Natural killer cell (primary cell): Measurements from ENCODE around the gene KRI1. TPM values are rescaled to one million over a fixed set of nuclear protein-coding genes. Genes with fewer than 3 reads are reported as not detected.
A peak's percentile ranks its signal among the peaks of the same experiment; 100 is the strongest.

Source experiments
- ATAC-seq, 3 donors: fragments of 150-1000 bp in 2 of 3; fragments of 200-7000 bp in 1 of 3; cut with Tn5 transposase; 1 replicate in 1 of 3; 2 replicates in 2 of 3; pipeline ENCODE4 v1.10.0; 2021; ENCODE audit warnings: mild to moderate bottlenecking in 2 of 3, moderate library complexity in 2 of 3
- DNase-seq, 2 donors: peaks; one replicate each; pipeline versions ENCODE4 v3.0.0 to v3.0.0-alpha.2; 2013 to 2021; ENCODE audit warnings: mixed read lengths in 1 of 2
- H3K27ac ChIP-seq: one replicate; pipeline ENCODE4 v1.5.1; 2013; ENCODE audit warnings: mild to moderate bottlenecking, low read length
- H3K27me3 ChIP-seq: one replicate; pipeline ENCODE4 v1.6.1; 2013; ENCODE audit warnings: low read length; ENCODE audit not compliant: control insufficient read depth, insufficient read depth
- H3K36me3 ChIP-seq: one replicate; pipeline ENCODE4 v1.6.1; 2013; ENCODE audit warnings: low read length; ENCODE audit not compliant: control insufficient read depth, insufficient read depth
- H3K4me1 ChIP-seq: one replicate; pipeline ENCODE4 v1.6.1; 2013; ENCODE audit warnings: low read length; ENCODE audit not compliant: control insufficient read depth, insufficient read depth
- H3K4me3 ChIP-seq: one replicate; pipeline ENCODE4 v1.5.1; 2013; ENCODE audit warnings: low read length
- H3K9me3 ChIP-seq: one replicate; pipeline ENCODE4 v1.6.1; 2013; ENCODE audit warnings: low read length; ENCODE audit not compliant: control insufficient read depth, insufficient read depth
- H3K27ac Mint-ChIP-seq, 2 donors: one replicate each; pipeline ENCODE4 v1.8.0; 2022; ENCODE audit warnings: mild to moderate bottlenecking in 2 of 2, mixed read lengths in 2 of 2, moderate library complexity in 1 of 2
- H3K27me3 Mint-ChIP-seq, 2 donors: one replicate each; pipeline ENCODE4 v1.8.0; 2022; ENCODE audit warnings: low read depth in 2 of 2, mixed read lengths in 2 of 2
- H3K36me3 Mint-ChIP-seq: one replicate; pipeline ENCODE4 v1.8.0; 2022; ENCODE audit warnings: mixed read lengths
- H3K4me1 Mint-ChIP-seq, 2 donors: one replicate each; pipeline ENCODE4 v1.8.0; 2022; ENCODE audit warnings: mixed read lengths in 2 of 2
- H3K4me3 Mint-ChIP-seq: one replicate; pipeline ENCODE4 v1.8.0; 2022; ENCODE audit warnings: mild to moderate bottlenecking, moderate library complexity, mixed read lengths
- H3K9me3 Mint-ChIP-seq, 2 donors: one replicate each; pipeline ENCODE4 v1.8.0; 2022; ENCODE audit warnings: mixed read lengths in 2 of 2
- WGBS: methylation state at CpG from one replicate; pipeline ENCODE4 v1.1.7; 2013; ENCODE audit warnings: missing lambda C conversion rate; ENCODE audit not compliant: insufficient coverage; 5-methylcytosine and 5-hydroxymethylcytosine counted together
- intact Hi-C: fragments of 100-400 bp; cut with micrococcal nuclease; formaldehyde crosslinking; loops from one replicate; pipeline ENCODE4 v1.14.2; 2022
- total RNA-seq, 4 donors: library from RNA; stranded (reverse); fragments of 120-200 nt in 1 of 4; gene quantifications; one replicate each; pipeline versions ENCODE4 v1.2.3 to v1.2.4, GENCODE V29; 2013 to 2022
- TF ChIP-seq, protein P1 (sequence below): fragments of 200-600 bp; IDR thresholded peaks from one replicate; pipeline ENCODE4 v1.8.0; 2022; ENCODE audit warnings: antibody characterized with exemption

The KRI1 gene
- total RNA-seq, 3 donors from 2014 or later (not counting 1 experiment from before 2014, with no cell fraction given) = 36.6 to 53.0 (median 49.5) TPM

DNA sequence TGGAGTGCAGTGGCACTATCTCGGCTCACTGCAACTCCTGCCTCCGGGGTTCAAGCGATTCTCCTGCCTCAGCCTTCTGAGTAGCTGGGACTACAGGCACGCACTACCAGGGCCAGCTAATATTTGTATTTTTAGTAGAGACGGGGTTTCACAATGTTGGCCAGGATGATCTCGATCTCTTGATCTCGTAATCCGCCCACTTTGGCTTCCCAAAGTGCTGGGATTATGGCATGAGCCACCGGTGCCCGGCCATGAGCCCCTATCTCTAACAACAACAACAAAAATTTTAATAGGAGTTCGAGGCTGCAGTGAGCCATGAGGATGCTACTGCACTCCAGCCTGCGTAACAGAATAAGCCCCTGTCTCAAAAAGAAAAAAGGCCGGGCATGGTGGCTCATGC lies 16.3 kb upstream of the KRI1 start:
- Mint-ChIP-seq H3K4me1 (peaks cover 12 to 21% of the 10 kb centered on the region in 2 donors), H3K4me3 (no peak overlapping the region), H3K27me3 (no peaks in the 10 kb centered on the region), H3K9me3 (no peaks in the 10 kb centered on the region), H3K36me3 (no peaks in the 10 kb centered on the region), H3K27ac (no peak overlapping the region)
- Histone ChIP-seq H3K4me1 (peaks cover 27% of the 10 kb centered on the region), H3K9me3 (no peaks in the 10 kb centered on the region), H3K27me3 (no peaks in the 10 kb centered on the region), H3K27ac (no peak overlapping the region), H3K4me3 (no peak overlapping the region), H3K36me3 (no peaks in the 10 kb centered on the region)
- no peak for DNase-seq
- ATAC-seq = no peak
- WGBS = 95% methylated on average over 13 of the region's 13 CpGs
- TF ChIP-seq, protein P1, sequence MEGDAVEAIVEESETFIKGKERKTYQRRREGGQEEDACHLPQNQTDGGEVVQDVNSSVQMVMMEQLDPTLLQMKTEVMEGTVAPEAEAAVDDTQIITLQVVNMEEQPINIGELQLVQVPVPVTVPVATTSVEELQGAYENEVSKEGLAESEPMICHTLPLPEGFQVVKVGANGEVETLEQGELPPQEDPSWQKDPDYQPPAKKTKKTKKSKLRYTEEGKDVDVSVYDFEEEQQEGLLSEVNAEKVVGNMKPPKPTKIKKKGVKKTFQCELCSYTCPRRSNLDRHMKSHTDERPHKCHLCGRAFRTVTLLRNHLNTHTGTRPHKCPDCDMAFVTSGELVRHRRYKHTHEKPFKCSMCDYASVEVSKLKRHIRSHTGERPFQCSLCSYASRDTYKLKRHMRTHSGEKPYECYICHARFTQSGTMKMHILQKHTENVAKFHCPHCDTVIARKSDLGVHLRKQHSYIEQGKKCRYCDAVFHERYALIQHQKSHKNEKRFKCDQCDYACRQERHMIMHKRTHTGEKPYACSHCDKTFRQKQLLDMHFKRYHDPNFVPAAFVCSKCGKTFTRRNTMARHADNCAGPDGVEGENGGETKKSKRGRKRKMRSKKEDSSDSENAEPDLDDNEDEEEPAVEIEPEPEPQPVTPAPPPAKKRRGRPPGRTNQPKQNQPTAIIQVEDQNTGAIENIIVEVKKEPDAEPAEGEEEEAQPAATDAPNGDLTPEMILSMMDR = no peak
- intact Hi-C loops = no loop called here

DNA sequence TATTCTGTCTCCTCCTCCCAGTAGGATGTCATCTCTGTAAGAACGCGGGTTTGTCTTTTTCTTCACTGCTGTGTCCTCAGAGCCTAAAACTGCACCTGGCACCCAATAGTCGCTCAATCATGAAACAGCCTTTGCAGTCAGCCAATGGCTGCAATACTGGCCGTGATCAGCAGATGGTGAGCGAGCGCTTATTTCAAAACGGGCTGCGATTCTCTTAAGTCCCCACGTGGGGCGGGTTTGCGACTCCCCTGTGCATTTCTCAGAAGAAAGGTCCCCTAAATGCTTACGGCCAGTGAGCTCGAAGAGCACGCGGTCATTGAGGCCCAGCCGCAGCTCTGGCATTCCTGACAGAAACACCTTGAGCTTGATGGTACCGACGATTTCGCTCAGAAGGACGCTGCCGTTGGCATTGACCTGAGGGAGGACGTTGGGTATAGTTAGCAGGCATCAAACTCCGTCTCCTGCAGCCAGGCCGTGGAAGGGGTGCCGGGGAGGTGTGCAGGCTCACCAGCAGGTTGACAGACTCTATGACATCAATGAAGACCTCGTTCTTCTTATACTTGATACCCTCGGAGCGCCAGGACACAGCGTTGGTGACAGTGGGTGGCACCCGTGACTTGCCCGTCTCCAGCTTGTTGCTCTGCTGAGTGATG lies 15.3 kb upstream of the KRI1 start:
- Histone ChIP-seq H3K36me3 (no peaks in the 10 kb centered on the region), H3K4me1 (peaks cover 27% of the 10 kb centered on the region), H3K27ac (no peak overlapping the region), H3K27me3 (no peaks in the 10 kb centered on the region), H3K9me3 (no peaks in the 10 kb centered on the region), H3K4me3 (no peak overlapping the region)
- DNase-seq (peak; percentile 88 to 95), ATAC-seq (peak; percentile 96 to 100 (median 99))
- H3K4me3 Mint-ChIP-seq = peak overlapping the region; percentile 4
- TF ChIP-seq, protein P1 = peak; percentile 97
- intact Hi-C loops = loop anchor here (1.0 to 2.0 kb wide), 3 partner anchors 63 to 118 kb away; no protein-coding TSS in a partner anchor
- H3K27ac Mint-ChIP-seq = no peak overlapping the region
- H3K36me3 Mint-ChIP-seq = no peaks in the 10 kb centered on the region
- H3K27me3 Mint-ChIP-seq = no peaks in the 10 kb centered on the region
- 32% methylated on average over 31 of the region's 31 CpGs for WGBS
- H3K9me3 Mint-ChIP-seq = no peaks in the 10 kb centered on the region
- peaks cover 12 to 21% of the 10 kb centered on the region in 2 donors for H3K4me1 Mint-ChIP-seq

DNA sequence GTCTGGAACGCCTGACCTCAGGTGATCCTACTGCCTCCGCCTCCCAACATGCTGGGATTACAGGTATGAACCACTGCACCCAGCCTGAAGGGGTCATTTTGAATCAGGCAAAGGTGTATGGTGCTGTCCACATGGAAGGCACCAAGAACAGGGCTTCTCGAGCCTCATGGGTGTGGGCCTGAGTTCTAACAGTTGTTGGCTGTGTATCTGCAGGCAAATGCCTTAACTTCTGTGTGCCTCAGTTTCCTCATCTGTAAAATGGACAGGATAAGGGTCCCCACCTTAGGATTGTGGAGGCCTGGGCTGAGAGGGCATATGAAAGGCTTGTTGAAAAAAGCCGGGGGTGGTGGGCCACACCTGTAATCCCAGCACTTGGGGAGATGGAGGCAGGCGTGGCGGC lies 12.1 kb upstream of the KRI1 start:
- Histone ChIP-seq H3K9me3 (no peaks in the 10 kb centered on the region), H3K27ac (no peak overlapping the region), H3K36me3 (no peaks in the 10 kb centered on the region), H3K27me3 (no peaks in the 10 kb centered on the region), H3K4me3 (no peak overlapping the region), H3K4me1 (peaks cover 8% of the 10 kb centered on the region)
- TF ChIP-seq, protein P1 = no peak
- Mint-ChIP-seq H3K27me3 (no peaks in the 10 kb centered on the region), H3K4me3 (no peak overlapping the region), H3K27ac (no peak overlapping the region), H3K36me3 (no peaks in the 10 kb centered on the region), H3K9me3 (no peaks in the 10 kb centered on the region), H3K4me1 (peaks cover 7 to 8% of the 10 kb centered on the region in 2 donors)
- WGBS = 96% methylated on average over 6 of the region's 6 CpGs
- DNase-seq (no peak), ATAC-seq (no peak)
- intact Hi-C loops = no loop called here
